ENCODE results near the gene BRD4.

The BRD4 gene

GRCh38 chr19:15313649-15314279, 18.6 kb downstream of the BRD4 start:
- DNase-seq (ENCODE audit: low read depth): no peak

- DNase-seq (ENCODE audit: low read depth): no peak
Measured at GRCh38 chr19:15307169-15307568, 25.2 kb downstream of the BRD4 start.

- no peak for DNase-seq (ENCODE audit: low read depth)
Measured at GRCh38 chr19:15305582-15306334, 26.6 kb downstream of the BRD4 start.

- DNase-seq (ENCODE audit: low read depth): no peak
Measured at GRCh38 chr19:15304140-15304705, 28.1 kb downstream of the BRD4 start.

GRCh38 chr19:15303105-15303780, 29.1 kb downstream of the BRD4 start:
- DNase-seq (ENCODE audit: low read depth): no peak

GRCh38 chr19:15300533-15301197, 31.7 kb downstream of the BRD4 start:
- DNase-seq (ENCODE audit: low read depth): no peak

GRCh38 chr19:15299568-15300409, 32.5 kb downstream of the BRD4 start:
- no peak for DNase-seq (ENCODE audit: low read depth)

GRCh38 chr19:15298847-15299567, 33.3 kb downstream of the BRD4 start:
- no peak for DNase-seq (ENCODE audit: low read depth)

- no peak for DNase-seq (ENCODE audit: low read depth)
Measured at GRCh38 chr19:15297416-15298224, 34.7 kb downstream of the BRD4 start.

- no peak for DNase-seq (ENCODE audit: low read depth)
Measured at GRCh38 chr19:15296841-15297415, 35.4 kb downstream of the BRD4 start.

- no peak for DNase-seq (ENCODE audit: low read depth)
Measured at GRCh38 chr19:15296353-15296752, 36.0 kb downstream of the BRD4 start.

- no peak for DNase-seq (ENCODE audit: low read depth)
Measured at GRCh38 chr19:15294561-15294990, 37.8 kb downstream of the BRD4 start.

- no peak for DNase-seq (ENCODE audit: low read depth)
Measured at GRCh38 chr19:15293781-15294491, 38.4 kb downstream of the BRD4 start.

- DNase-seq (ENCODE audit: low read depth): no peak
Measured at GRCh38 chr19:15292847-15293582, 39.3 kb downstream of the BRD4 start.

GRCh38 chr19:15292140-15292539, 40.2 kb downstream of the BRD4 start:
- no peak for DNase-seq (ENCODE audit: low read depth)

- no peak for DNase-seq (ENCODE audit: low read depth)
Measured at GRCh38 chr19:15291548-15292021, 40.8 kb downstream of the BRD4 start.

GRCh38 chr19:15291089-15291488, 41.2 kb downstream of the BRD4 start:
- no peak for DNase-seq (ENCODE audit: low read depth)

- DNase-seq (ENCODE audit: low read depth): no peak
Measured at GRCh38 chr19:15290166-15290565, 42.2 kb downstream of the BRD4 start.

Measured in non-pigmented ciliary epithelial cell (primary cell).